Lung (tissue), 12 donors: ENCODE data around the gene RAB3GAP2. TPM values are rescaled to one million over a fixed set of nuclear protein-coding genes. Genes with fewer than 3 reads are reported as not detected.
"Not testable (repeated sequence)": the region's sequence is repeated elsewhere in the genome, so short reads cannot be mapped to it uniquely, and the experiment has no call there.

Experiments
- ATAC-seq: fragments of 200-7000 bp; cut with Tn5 transposase; one replicate; pipeline ENCODE4 v1.9.1; 2020; ENCODE audit warnings: moderate number of reproducible peaks; ENCODE audit not compliant: insufficient read depth, low FRiP score
- DNase-seq, 3 donors: peaks; one replicate each; pipeline ENCODE4 v3.0.0-alpha.2; 2013 to 2017
- H3K27ac ChIP-seq, 2 donors: one replicate each; pipeline ENCODE4 v1.5.1; 2013; ENCODE audit warnings: mild to moderate bottlenecking in 2 of 2, moderate library complexity in 2 of 2, control low read depth in 1 of 2, inconsistent platforms in 1 of 2, low read depth in 1 of 2, low read length in 1 of 2
- H3K27me3 ChIP-seq, 3 donors: one replicate each; pipeline ENCODE4 v1.5.1; 2013; ENCODE audit warnings: low read length in 2 of 3; ENCODE audit not compliant: control insufficient read depth in 3 of 3, insufficient read depth in 3 of 3
- H3K36me3 ChIP-seq, 4 donors: one replicate each; pipeline ENCODE4 v1.5.1; 2013; ENCODE audit warnings: low read length in 4 of 4, mild to moderate bottlenecking in 1 of 4, moderate library complexity in 1 of 4; ENCODE audit not compliant: control insufficient read depth in 4 of 4, insufficient read depth in 4 of 4
- H3K4me1 ChIP-seq, 5 donors: one replicate each; pipeline ENCODE4 v1.5.1; 2013; ENCODE audit warnings: low read length in 5 of 5, mild to moderate bottlenecking in 2 of 5, moderate library complexity in 1 of 5; ENCODE audit not compliant: control insufficient read depth in 5 of 5, insufficient read depth in 5 of 5
- H3K4me3 ChIP-seq: one replicate; pipeline ENCODE4 v1.5.1; 2013; ENCODE audit warnings: mild to moderate bottlenecking, control low read depth, moderate library complexity
- H3K9ac ChIP-seq, 2 donors: one replicate each; pipeline ENCODE4 v1.5.1; 2013; ENCODE audit warnings: low read length in 2 of 2, control low read depth in 1 of 2; ENCODE audit not compliant: insufficient read depth in 1 of 2
- H3K9me3 ChIP-seq, 4 donors: one replicate each; pipeline ENCODE4 v1.5.1; 2013; ENCODE audit warnings: low read length in 3 of 4, mild to moderate bottlenecking in 1 of 4, moderate library complexity in 1 of 4; ENCODE audit not compliant: control insufficient read depth in 4 of 4, insufficient read depth in 3 of 4
- WGBS, 2 donors: extraction: QIAGEN DNeasy Blood & Tissue Kit; methylation state at CpG; one replicate each; pipeline ENCODE4 v1.1.7; 2013; 5-methylcytosine and 5-hydroxymethylcytosine counted together
- polyA plus RNA-seq, 2 donors: library from polyadenylated mRNA; stranded (reverse); fragments of 200-250 nt; gene quantifications; one replicate each; pipeline ENCODE4 v1.2.1, GENCODE V29; 2013
- total RNA-seq, 2 donors: library from RNA; depleted of rRNA in 1 of 2; stranded (reverse); fragments of >200 nt in 1 of 2; gene quantifications; one replicate each; pipeline ENCODE4 v1.2.1, GENCODE V29; 2014 to 2021
- TF ChIP-seq, protein P1 (sequence below): IDR thresholded peaks from 2 replicates; pipeline ENCODE4 v1.5.1; 2012; ENCODE audit warnings: mild to moderate bottlenecking; ENCODE audit errors: control extremely low read depth, extremely low read depth
- donor health status: control.
- donor health status: control.
- donor health status: Bipolar disorder and iron deficiency.
- donor health status: healthy.
- donor health status: DM: yes; HTN: yes; CAD: no.

RAB3GAP2 gene
- total and polyA plus RNA-seq, 4 donors, result 7.5 to 37.5 (median 23.2) TPM

GRCh38 chr1:220170836-220171526 lies 101.3 kb downstream of the RAB3GAP2 start:
- TF ChIP-seq, protein P1, sequence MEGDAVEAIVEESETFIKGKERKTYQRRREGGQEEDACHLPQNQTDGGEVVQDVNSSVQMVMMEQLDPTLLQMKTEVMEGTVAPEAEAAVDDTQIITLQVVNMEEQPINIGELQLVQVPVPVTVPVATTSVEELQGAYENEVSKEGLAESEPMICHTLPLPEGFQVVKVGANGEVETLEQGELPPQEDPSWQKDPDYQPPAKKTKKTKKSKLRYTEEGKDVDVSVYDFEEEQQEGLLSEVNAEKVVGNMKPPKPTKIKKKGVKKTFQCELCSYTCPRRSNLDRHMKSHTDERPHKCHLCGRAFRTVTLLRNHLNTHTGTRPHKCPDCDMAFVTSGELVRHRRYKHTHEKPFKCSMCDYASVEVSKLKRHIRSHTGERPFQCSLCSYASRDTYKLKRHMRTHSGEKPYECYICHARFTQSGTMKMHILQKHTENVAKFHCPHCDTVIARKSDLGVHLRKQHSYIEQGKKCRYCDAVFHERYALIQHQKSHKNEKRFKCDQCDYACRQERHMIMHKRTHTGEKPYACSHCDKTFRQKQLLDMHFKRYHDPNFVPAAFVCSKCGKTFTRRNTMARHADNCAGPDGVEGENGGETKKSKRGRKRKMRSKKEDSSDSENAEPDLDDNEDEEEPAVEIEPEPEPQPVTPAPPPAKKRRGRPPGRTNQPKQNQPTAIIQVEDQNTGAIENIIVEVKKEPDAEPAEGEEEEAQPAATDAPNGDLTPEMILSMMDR, result no peak
- DNase-seq (no peak), ATAC-seq (no peak)
- Histone ChIP-seq H3K4me3 (no peak overlapping the region), H3K27me3 (no peaks in the 10 kb centered on the region), H3K36me3 (peaks cover 14 to 40% (median 24%) of the 10 kb centered on the region in 4 donors), H3K9me3 (no peaks in the 10 kb centered on the region), H3K9ac (no peak overlapping the region), H3K4me1 (no peaks in the 10 kb centered on the region), H3K27ac (no peak overlapping the region)
- WGBS, 2 donors, result 96 to 100% methylated on average over 1 of the region's 1 CpG

DNA sequence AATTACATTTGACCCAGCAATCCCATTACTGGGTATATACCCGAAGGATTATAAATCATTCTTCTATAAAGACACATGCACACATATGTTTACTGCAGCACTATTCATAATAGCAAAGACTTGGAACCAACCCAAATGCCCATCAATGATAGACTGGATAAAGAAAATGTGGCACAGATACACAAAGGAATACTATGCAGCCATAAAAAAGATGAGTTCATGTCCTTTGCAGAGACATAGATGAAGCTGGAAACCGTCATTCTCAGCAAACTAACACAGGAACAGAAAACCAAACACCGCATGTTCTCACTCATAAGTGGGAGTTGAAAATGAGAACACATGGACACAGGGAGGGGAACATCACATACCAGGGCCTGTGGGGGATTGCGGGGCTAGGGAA lies 102.4 kb downstream of the RAB3GAP2 start:
- not testable (repeated sequence) for ATAC-seq, H3K4me3 ChIP-seq, H3K27me3 ChIP-seq, DNase-seq, H3K9ac ChIP-seq, H3K9me3 ChIP-seq, H3K4me1 ChIP-seq, H3K27ac ChIP-seq
- peaks cover 14 to 40% (median 26%) of the 10 kb centered on the region in 4 donors for H3K36me3 ChIP-seq
- 97 to 98% methylated on average over 4 of the region's 4 CpGs for WGBS, 2 donors

- no peak overlapping the region for H3K9ac ChIP-seq
- no peaks in the 10 kb centered on the region for H3K27me3 ChIP-seq
- WGBS, 2 donors, result 98 to 99% methylated on average over 4 of the region's 4 CpGs
- H3K9me3 ChIP-seq, result no peaks in the 10 kb centered on the region
- ATAC-seq, result no peak
- no peak overlapping the region for H3K4me3 ChIP-seq
- H3K27ac ChIP-seq, result no peak overlapping the region
- H3K36me3 ChIP-seq, result peaks cover 14 to 36% (median 24%) of the 10 kb centered on the region in 4 donors
- TF ChIP-seq, protein P1, result no peak
- no peaks in the 10 kb centered on the region for H3K4me1 ChIP-seq
- DNase-seq, result no peak
Measured at GRCh38 chr1:220166853-220167252, 105.4 kb downstream of the RAB3GAP2 start.

DNA sequence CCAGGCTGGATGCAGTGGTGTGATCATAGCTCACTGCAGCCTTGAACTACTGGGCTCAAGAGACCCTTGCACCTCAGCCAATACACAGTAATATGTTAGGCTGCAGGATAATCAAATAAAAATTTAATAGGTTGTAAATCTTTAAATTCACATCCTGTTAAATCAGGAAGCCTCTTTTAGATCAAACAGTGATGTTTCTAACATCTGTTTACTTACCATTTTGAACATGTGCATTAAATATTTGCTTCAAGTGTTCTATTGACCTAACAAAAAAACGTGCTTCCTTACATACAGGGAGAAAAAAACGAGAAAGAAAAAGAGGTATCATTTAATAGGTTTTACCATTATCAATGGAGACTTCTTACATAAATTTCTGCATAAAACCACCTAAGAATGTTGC lies 107.7 kb downstream of the RAB3GAP2 start:
- H3K9ac ChIP-seq, result no peak overlapping the region
- no peaks in the 10 kb centered on the region for H3K4me1 ChIP-seq
- DNase-seq, result no peak
- WGBS, 2 donors, result 65 to 92% methylated on average over 2 of the region's 2 CpGs
- H3K27me3 ChIP-seq, result no peaks in the 10 kb centered on the region
- H3K27ac ChIP-seq, result no peak overlapping the region
- H3K9me3 ChIP-seq, result no peaks in the 10 kb centered on the region
- ATAC-seq, result no peak
- TF ChIP-seq, protein P1, result no peak
- no peak overlapping the region for H3K4me3 ChIP-seq
- peaks cover 10 to 22% (median 15%) of the 10 kb centered on the region in 4 donors for H3K36me3 ChIP-seq
